ENCODE measurements around the gene MRPS33.

DNA sequence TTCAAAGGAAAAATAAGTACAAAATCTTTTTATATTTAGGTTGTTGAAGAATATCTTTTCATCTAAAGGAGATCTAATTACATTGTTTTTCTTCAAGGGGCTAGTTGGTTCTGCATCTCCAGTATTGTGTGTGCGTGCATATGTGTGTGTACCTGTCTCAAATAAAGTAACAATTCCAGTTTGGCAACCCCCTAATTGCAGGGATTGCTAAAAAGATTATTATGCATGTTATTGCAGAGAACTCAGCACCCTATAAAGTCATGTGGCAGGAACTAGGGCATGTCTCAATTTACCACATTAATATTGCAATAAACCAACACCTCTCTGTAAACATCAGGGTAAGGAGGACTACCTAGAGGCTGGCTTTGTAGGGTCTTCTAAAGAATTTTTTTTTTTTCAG, 37.0 kb downstream of the MRPS33 start:
- TF ChIP-seq POLR2AphosphoS5 (IDR thresholded peaks at IDR 0.05; ENCODE audit: low read depth) (no peak), EZH2 (IDR thresholded peaks at IDR 0.05; ENCODE audit: low read depth, unreplicated experiment) (no peak), EZH2phosphoT487 (IDR thresholded peaks at IDR 0.05; ENCODE audit: unreplicated experiment) (no peak), CREB1 (CRISPR knock-in tag; IDR thresholded peaks at IDR 0.05; ENCODE audit: low read depth) (no peak), ZNF114 (CRISPR knock-in tag; IDR thresholded peaks at IDR 0.05) (no peak), ZNF331 (CRISPR knock-in tag; IDR thresholded peaks at IDR 0.05; ENCODE audit: low read depth) (no peak), NANOG (IDR thresholded peaks at IDR 0.05; ENCODE audit: borderline replicate concordance) (no peak)
- TF ChIP-seq, protein P1, sequence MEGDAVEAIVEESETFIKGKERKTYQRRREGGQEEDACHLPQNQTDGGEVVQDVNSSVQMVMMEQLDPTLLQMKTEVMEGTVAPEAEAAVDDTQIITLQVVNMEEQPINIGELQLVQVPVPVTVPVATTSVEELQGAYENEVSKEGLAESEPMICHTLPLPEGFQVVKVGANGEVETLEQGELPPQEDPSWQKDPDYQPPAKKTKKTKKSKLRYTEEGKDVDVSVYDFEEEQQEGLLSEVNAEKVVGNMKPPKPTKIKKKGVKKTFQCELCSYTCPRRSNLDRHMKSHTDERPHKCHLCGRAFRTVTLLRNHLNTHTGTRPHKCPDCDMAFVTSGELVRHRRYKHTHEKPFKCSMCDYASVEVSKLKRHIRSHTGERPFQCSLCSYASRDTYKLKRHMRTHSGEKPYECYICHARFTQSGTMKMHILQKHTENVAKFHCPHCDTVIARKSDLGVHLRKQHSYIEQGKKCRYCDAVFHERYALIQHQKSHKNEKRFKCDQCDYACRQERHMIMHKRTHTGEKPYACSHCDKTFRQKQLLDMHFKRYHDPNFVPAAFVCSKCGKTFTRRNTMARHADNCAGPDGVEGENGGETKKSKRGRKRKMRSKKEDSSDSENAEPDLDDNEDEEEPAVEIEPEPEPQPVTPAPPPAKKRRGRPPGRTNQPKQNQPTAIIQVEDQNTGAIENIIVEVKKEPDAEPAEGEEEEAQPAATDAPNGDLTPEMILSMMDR (conservative IDR thresholded peaks at IDR 0.05; ENCODE audit: low read depth in 2 of 2): no peak

Data from GM23338 (cell line).